GM18858 (cell line): ENCODE measurements around the gene MUC5AC.
"Not testable (repeated sequence)": the region's sequence is repeated elsewhere in the genome, so short reads cannot be mapped to it uniquely, and the experiment has no call there.

Experiments
- ATAC-seq: cut with Tn5 transposase; IDR thresholded peaks from one replicate; pipeline ENCODE4 v1.9.1; 2021; ENCODE audit not compliant: unreplicated experiment

MUC5AC gene

GRCh38 chr11:1157645-1158591 is at the start of gene MUC5AC:
Gene MUC5AC, plus strand, starts transcription at chr11:1157953. Its CDS starts 47 bp downstream, at chr11:1158000.
- ATAC-seq: no peak

- no peak for ATAC-seq
Observed at GRCh38 chr11:1108246-1108900, 49.4 kb upstream of the MUC5AC start.

GRCh38 chr11:1109101-1109917 is 48.4 kb upstream of the MUC5AC start:
- ATAC-seq: no peak

- no peak for ATAC-seq
Observed at GRCh38 chr11:1109918-1110705, 47.6 kb upstream of the MUC5AC start.

- no peak for ATAC-seq
Observed at GRCh38 chr11:1111545-1112212, 46.1 kb upstream of the MUC5AC start.

- ATAC-seq: no peak
Observed at GRCh38 chr11:1112351-1113191, 45.2 kb upstream of the MUC5AC start.

- ATAC-seq: no peak
Observed at GRCh38 chr11:1113405-1114201, 44.1 kb upstream of the MUC5AC start.

- ATAC-seq: not testable (repeated sequence)
Observed at GRCh38 chr11:1115292-1115691, 42.5 kb upstream of the MUC5AC start.

GRCh38 chr11:1116104-1116503 is 41.6 kb upstream of the MUC5AC start:
- ATAC-seq: no peak

GRCh38 chr11:1116666-1117390 is 40.9 kb upstream of the MUC5AC start:
- ATAC-seq: no peak

- no peak for ATAC-seq
Observed at GRCh38 chr11:1117992-1118391, 39.8 kb upstream of the MUC5AC start.

GRCh38 chr11:1118755-1119603 is 38.8 kb upstream of the MUC5AC start:
- ATAC-seq: no peak

GRCh38 chr11:1119604-1120146 is 38.1 kb upstream of the MUC5AC start:
- no peak for ATAC-seq

GRCh38 chr11:1120532-1121330 is 37.0 kb upstream of the MUC5AC start:
- no peak for ATAC-seq

GRCh38 chr11:1121331-1121812 is 36.4 kb upstream of the MUC5AC start:
- ATAC-seq: no peak
